HG03103 (cell line): ENCODE results near the gene WNT10A.
"Not testable (repeated sequence)": the region's sequence is repeated elsewhere in the genome, so short reads cannot be mapped to it uniquely, and the experiment has no call there.

Experiments used
- ATAC-seq: cut with Tn5 transposase; IDR thresholded peaks from one replicate; pipeline ENCODE4 v1.9.1; 2021; ENCODE audit warnings: low read depth; ENCODE audit not compliant: unreplicated experiment

The WNT10A gene

DNA sequence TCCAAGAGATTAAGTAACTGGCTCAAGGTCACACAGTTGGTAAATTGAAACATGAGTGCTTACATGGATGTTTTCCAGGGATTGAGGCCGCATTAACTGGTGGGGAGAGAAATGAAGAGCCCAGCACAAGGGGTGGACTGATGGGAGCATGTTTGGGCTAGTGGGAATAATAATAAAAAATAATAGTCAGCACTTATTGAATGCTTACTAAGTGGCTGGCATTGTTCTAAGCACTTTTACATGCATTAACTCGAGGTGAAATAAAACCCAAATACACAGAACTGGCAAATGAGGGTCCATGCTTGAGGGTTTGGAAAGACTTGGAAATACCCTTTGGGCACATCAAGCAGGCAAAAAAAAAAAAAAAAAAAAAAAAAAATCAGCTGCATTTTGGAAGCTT is 44.8 kb downstream of the WNT10A start:
- no peak for ATAC-seq

DNA sequence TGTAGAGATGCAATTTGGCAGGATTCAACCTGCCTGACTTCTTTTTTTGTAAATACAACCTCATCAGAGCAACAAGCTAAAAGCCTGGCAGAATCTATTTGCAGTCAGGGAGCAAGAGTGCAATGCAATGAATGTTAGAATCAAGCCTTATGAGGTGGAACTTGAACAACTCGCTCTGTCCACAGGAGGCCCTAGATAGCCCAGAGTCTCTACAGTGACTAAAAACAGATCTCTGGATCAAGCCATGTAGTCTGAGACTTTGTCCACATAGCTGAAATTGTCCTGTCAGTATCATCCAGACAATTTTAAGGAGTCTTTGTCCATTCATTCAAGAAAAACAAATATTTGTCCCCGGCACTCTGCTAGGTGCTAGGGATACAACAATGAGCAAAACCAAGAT is 46.8 kb downstream of the WNT10A start:
- no peak for ATAC-seq

DNA sequence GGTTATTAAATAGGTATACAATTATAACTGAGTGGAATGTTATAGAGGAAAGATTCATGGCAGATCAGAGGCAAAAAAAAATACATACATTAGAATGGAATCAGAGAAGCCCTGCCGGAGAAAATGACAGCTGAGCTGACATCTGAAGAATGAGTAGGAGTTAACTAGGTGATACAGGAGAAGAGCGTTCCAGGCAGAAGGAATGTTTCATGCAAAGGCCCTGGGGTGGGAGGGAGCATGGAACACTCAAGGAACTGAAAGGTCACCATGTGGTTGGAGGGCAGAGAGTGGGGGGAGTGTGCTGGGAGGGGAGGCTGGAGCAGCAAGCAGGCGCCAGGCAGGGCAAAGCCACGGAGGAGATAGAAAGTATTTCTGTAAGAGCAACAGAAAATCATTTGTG is 47.2 kb downstream of the WNT10A start:
- ATAC-seq: no peak

DNA sequence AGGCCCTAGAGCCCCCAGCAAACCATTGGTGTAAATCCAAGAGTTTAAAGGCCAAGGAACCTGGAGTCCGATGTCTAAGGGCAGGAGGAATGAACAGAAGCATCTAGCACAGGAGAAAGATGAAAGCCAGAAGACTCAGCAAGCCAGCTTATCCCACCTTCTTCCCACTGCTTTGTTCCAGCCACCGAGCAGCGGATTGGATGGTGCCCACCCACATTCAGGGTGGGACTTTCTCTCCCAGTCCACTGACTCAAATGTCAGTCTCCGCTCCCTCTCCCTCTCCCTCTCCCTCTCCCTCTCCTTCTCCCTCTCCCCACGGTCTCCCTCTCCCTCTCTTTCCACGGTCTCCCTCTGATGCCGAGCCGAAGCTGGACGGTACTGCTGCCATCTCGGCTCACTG is 49.8 kb downstream of the WNT10A start:
- ATAC-seq: not testable (repeated sequence)

DNA sequence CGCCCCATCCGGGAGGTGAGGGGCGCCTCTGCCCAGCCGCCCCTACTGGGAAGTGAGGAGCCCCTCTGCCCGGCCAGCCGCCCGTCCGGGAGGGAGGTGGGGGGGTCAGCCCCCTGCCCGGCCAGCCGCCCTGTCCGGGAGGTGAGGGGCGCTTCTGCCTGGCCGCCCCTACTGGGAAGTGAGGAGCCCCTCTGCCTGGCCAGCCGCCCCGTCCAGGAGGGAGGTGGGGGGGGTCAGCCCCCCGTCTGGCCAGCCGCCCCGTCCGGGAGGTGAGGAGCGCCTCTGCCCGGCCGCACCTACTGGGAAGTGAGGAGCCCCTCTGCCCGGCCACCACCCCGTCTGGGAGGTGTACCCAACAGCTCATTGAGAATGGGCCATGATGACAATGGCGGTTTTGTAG is 51.1 kb downstream of the WNT10A start:
- ATAC-seq: not testable (repeated sequence)
